Motor neuron (in vitro differentiated cells): ENCODE measurements around the gene STAU1. TPM values are rescaled to one million over a fixed set of nuclear protein-coding genes. Genes with fewer than 3 reads are reported as not detected.
"Not testable (repeated sequence)": the region's sequence is repeated elsewhere in the genome, so short reads cannot be mapped to it uniquely, and the experiment has no call there.

ENCODE experiments used
- ATAC-seq, 8 experiments: fragments of 200-7000 bp; cut with Tn5 transposase; replicated peaks in 6 of 8; 2 replicates each; pipeline ENCODE4 v1.8.0; 2021; ENCODE audit warnings: mild to moderate bottlenecking in 8 of 8, moderate library complexity in 8 of 8
- H3K27ac ChIP-seq, 2 donors: fragments of 250-450 bp; sonication (Bioruptor Pico); 2 replicates each; pipeline ENCODE4 v1.9.0; 2021; ENCODE audit warnings: antibody characterized with exemption in 2 of 2, mild to moderate bottlenecking in 2 of 2, moderate library complexity in 1 of 2
- H3K4me1 ChIP-seq, 2 donors: fragments of 250-450 bp; sonication (Bioruptor Pico); replicated peaks in 1 of 2; 2 replicates each; pipeline ENCODE4 v1.6.1; 2021; ENCODE audit warnings: antibody characterized with exemption in 2 of 2, mild to moderate bottlenecking in 2 of 2, moderate library complexity in 1 of 2
- H3K4me3 ChIP-seq, 5 donors: fragments of 250-450 bp; sonication (Bioruptor Pico); 2 replicates each; pipeline ENCODE4 v1.9.0; 2021; ENCODE audit warnings: antibody characterized with exemption in 5 of 5, mild to moderate bottlenecking in 5 of 5, moderate library complexity in 4 of 5
- WGBS, 10 experiments: fragments of 450-650 bp; shearing (Covaris generic); methylation state at CpG; one replicate each; pipeline ENCODE4 v1.0.0; 2022; 5-methylcytosine and 5-hydroxymethylcytosine counted together
- in situ Hi-C, 9 experiments: fragments of 400-800 bp; cut with MboI; loops; one replicate each; pipeline ENCODE4 v1.15.0; 2021; ENCODE audit warnings: low sequenced_read_pairs in 9 of 9, low pct_unique_long_range_greater_than_20kb in 2 of 9; ENCODE audit not compliant: unreplicated experiment in 9 of 9
- total RNA-seq, 8 experiments: library from RNA; unstranded; fragments of 300-600 nt; gene quantifications; 2 replicates each; pipeline versions ENCODE4 v1.2.3 to v1.2.4, GENCODE V29; 2022

STAU1 gene
- total RNA-seq, 8 experiments from 2014 or later, result 37.4 to 84.7 (median 61.5) TPM

GRCh38 chr20:49100292-49100691 is 87.8 kb downstream of the STAU1 start:
- H3K27ac ChIP-seq, H3K4me1 ChIP-seq, H3K4me3 ChIP-seq, in situ Hi-C loops, ATAC-seq: not testable (repeated sequence)
- WGBS, 10 experiments, result 80 to 100% (median 100%) methylated on average over 1 to 5 of the region's 5 CpGs; no CpG with 5 or more reads in 1 of the 10 experiments

- 95 to 100% (median 100%) methylated on average over 1 to 3 of the region's 3 CpGs; no CpG with 5 or more reads in 5 of the 10 experiments for WGBS, 10 experiments
- Histone ChIP-seq H3K4me1 (no peaks in the 10 kb centered on the region), H3K4me3 (no peak overlapping the region), H3K27ac (no peak overlapping the region)
- in situ Hi-C loops, result no loop called here
- ATAC-seq, result no peak
Measured at GRCh38 chr20:49099011-49099410, 89.1 kb downstream of the STAU1 start.

GRCh38 chr20:49098136-49098535 is 90.0 kb downstream of the STAU1 start:
- ATAC-seq, result no peak
- Histone ChIP-seq H3K4me3 (no peak overlapping the region), H3K27ac (no peak overlapping the region), H3K4me1 (no peaks in the 10 kb centered on the region)
- WGBS, 10 experiments, result 78 to 100% (median 89%) methylated on average over 1 to 4 of the region's 4 CpGs; no CpG with 5 or more reads in 3 of the 10 experiments
- in situ Hi-C loops, result no loop called here

GRCh38 chr20:49097159-49097558 is 91.0 kb downstream of the STAU1 start:
- Histone ChIP-seq H3K4me1 (no peaks in the 10 kb centered on the region), H3K4me3 (no peak overlapping the region), H3K27ac (no peak overlapping the region)
- no peak for ATAC-seq
- 75 to 100% (median 99%) methylated on average over 1 to 7 of the region's 7 CpGs; no CpG with 5 or more reads in 3 of the 10 experiments for WGBS, 10 experiments
- in situ Hi-C loops, result no loop called here

GRCh38 chr20:49096203-49096730 is 91.9 kb downstream of the STAU1 start:
- in situ Hi-C loops, result no loop called here
- peak in 1 of 8 experiments; percentile 90 for ATAC-seq
- Histone ChIP-seq H3K4me3 (no peak overlapping the region), H3K27ac (no peak overlapping the region), H3K4me1 (no peaks in the 10 kb centered on the region)
- WGBS, 10 experiments, result 75 to 100% (median 94%) methylated on average over 1 to 6 of the region's 7 CpGs

- ATAC-seq, result no peak
- no peaks in the 10 kb centered on the region for H3K4me1 ChIP-seq
- WGBS, 10 experiments, result 71 to 100% (median 100%) methylated on average over 1 of the region's 1 CpG
- H3K4me3 ChIP-seq, result no peak overlapping the region
- H3K27ac ChIP-seq, result no peak overlapping the region
- in situ Hi-C loops, result no loop called here
Measured at GRCh38 chr20:49091762-49092161, 96.4 kb downstream of the STAU1 start.

- 83 to 100% (median 94%) methylated on average over 1 to 8 of the region's 8 CpGs; no CpG with 5 or more reads in 1 of the 10 experiments for WGBS, 10 experiments
- H3K4me3 ChIP-seq, result no peak overlapping the region
- H3K4me1 ChIP-seq, result no peaks in the 10 kb centered on the region
- no peak for ATAC-seq
- in situ Hi-C loops, result no loop called here
- no peak overlapping the region for H3K27ac ChIP-seq
Measured at GRCh38 chr20:49091104-49091503, 97.0 kb downstream of the STAU1 start.

GRCh38 chr20:49082295-49082694 is 105.8 kb downstream of the STAU1 start:
- H3K27ac ChIP-seq, H3K4me3 ChIP-seq, H3K4me1 ChIP-seq, ATAC-seq, in situ Hi-C loops: not testable (repeated sequence)
- 92 to 100% (median 98%) methylated on average over 1 to 10 of the region's 12 CpGs; no CpG with 5 or more reads in 2 of the 10 experiments for WGBS, 10 experiments

- ATAC-seq, result no peak
- no peak overlapping the region for H3K4me3 ChIP-seq
- H3K27ac ChIP-seq, result no peak overlapping the region
- WGBS, 10 experiments, result 92 to 100% (median 100%) methylated on average over 1 to 3 of the region's 3 CpGs
- in situ Hi-C loops, result no loop called here
- H3K4me1 ChIP-seq, result no peaks in the 10 kb centered on the region
Measured at GRCh38 chr20:49078310-49078709, 109.8 kb downstream of the STAU1 start.

GRCh38 chr20:49074521-49074920 is 113.6 kb downstream of the STAU1 start:
- ATAC-seq, result no peak
- WGBS, 10 experiments, result 20 to 100% (median 89%) methylated on average over 1 to 2 of the region's 2 CpGs; no CpG with 5 or more reads in 2 of the 10 experiments
- H3K4me3 ChIP-seq, result no peak overlapping the region
- H3K4me1 ChIP-seq, result no peaks in the 10 kb centered on the region
- no peak overlapping the region for H3K27ac ChIP-seq
- in situ Hi-C loops, result no loop called here

Other genes with a start within 250 kb of the STAU1 start
- gene CSE1L, start 142.0 kb downstream of the STAU1 start, total RNA-seq, result 100 to 1,000 TPM in 2 of 8 experiments, 10 to 100 TPM in 6; 44.5 to 134 (median 66.9) TPM
- gene DDX27, start 31.1 kb upstream of the STAU1 start, total RNA-seq, result 10 to 100 TPM; 15.2 to 49.1 (median 23.8) TPM
- 100 to 1,000 TPM in 1 of 8 experiments, 10 to 100 TPM in 3, 1 to 10 TPM in 4; 5.7 to 108 (median 15.7) TPM for gene ZNFX1, start 89.7 kb upstream of the STAU1 start, total RNA-seq